ENCODE measurements around the gene TLE3.

- no peak for TF ChIP-seq POLR2AphosphoS5 (IDR thresholded peaks at IDR 0.05; ENCODE audit: borderline replicate concordance, low read depth, low read length)
- no peak for TF ChIP-seq EZH2 (IDR thresholded peaks at IDR 0.05)
Measured at GRCh38 chr15:70103880-70104626, 6.3 kb upstream of the TLE3 start.

Data from SK-N-MC (cell line).